Stimulated activated CD4-positive, alpha-beta T cell treated with anti-CD3 and anti-CD28 coated beads, Interleukin-4, amount 100 ng/mL, for 1 hour (primary cell): Measurements from ENCODE around the gene SLC35E2B.
"Not testable (repeated sequence)": the region's sequence is repeated elsewhere in the genome, so short reads cannot be mapped to it uniquely, and the experiment has no call there.

Source experiments
- DNase-seq: peaks from one replicate; pipeline ENCODE4 v3.0.0-alpha.2; 2020

SLC35E2B gene

GRCh38 chr1:1637479-1637875 is 55.1 kb downstream of the SLC35E2B start:
- not testable (repeated sequence) for DNase-seq

- DNase-seq: not testable (repeated sequence)
Observed at GRCh38 chr1:1636621-1637478, 55.7 kb downstream of the SLC35E2B start.

- DNase-seq: not testable (repeated sequence)
Observed at GRCh38 chr1:1634613-1635012, 58.0 kb downstream of the SLC35E2B start.

- not testable (repeated sequence) for DNase-seq
Observed at GRCh38 chr1:1633409-1633808, 59.2 kb downstream of the SLC35E2B start.

GRCh38 chr1:1631782-1632420 is 60.7 kb downstream of the SLC35E2B start, which contains the start of gene MMP23B:
MMP23B (plus strand) TSS chr1:1632173; CDS start chr1:1632219, 46 bp downstream.
- no peak for DNase-seq

GRCh38 chr1:1630965-1631781 is 61.4 kb downstream of the SLC35E2B start:
- DNase-seq: peak; percentile 37

DNA sequence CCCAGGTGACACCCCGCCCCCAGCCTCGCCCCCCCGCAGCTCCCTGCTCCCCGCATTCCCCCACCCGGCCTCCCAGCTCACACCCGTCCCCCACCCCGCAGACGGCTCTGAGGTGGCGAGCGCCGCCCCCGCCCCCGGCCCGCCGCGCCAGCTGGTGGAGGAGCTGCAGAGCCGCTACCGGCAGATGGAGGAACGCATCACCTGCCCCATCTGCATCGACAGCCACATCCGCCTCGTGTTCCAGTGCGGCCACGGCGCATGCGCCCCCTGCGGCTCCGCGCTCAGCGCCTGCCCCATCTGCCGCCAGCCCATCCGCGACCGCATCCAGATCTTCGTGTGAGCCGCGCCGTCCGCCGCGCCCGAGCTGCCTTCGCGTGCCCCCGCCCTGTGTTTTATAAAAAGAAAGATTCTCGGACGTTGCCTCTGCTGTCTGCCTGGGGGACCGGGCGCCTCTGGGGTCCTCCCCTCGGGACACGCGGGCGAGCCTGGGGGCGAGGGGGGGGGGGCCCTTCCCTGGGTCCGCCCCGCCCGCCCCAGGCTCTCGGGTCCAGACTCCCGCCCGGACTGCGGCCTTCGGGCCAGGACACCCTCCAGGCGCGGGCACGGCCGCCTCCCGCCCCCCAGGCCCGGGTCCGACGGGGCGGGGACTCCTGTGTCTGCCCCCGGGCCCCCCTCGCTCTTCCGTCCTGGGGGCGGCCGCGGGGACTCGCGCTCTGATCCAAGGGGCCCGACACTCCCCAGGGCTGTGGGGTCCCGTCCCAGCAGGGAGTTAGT is 62.2 kb downstream of the SLC35E2B start:
- DNase-seq: peak; percentile 90

- DNase-seq: peak; percentile 63
Observed at GRCh38 chr1:1629430-1630190, 63.0 kb downstream of the SLC35E2B start.

- DNase-seq: peak; percentile 49
Observed at GRCh38 chr1:1628754-1629429, 63.7 kb downstream of the SLC35E2B start.

DNA sequence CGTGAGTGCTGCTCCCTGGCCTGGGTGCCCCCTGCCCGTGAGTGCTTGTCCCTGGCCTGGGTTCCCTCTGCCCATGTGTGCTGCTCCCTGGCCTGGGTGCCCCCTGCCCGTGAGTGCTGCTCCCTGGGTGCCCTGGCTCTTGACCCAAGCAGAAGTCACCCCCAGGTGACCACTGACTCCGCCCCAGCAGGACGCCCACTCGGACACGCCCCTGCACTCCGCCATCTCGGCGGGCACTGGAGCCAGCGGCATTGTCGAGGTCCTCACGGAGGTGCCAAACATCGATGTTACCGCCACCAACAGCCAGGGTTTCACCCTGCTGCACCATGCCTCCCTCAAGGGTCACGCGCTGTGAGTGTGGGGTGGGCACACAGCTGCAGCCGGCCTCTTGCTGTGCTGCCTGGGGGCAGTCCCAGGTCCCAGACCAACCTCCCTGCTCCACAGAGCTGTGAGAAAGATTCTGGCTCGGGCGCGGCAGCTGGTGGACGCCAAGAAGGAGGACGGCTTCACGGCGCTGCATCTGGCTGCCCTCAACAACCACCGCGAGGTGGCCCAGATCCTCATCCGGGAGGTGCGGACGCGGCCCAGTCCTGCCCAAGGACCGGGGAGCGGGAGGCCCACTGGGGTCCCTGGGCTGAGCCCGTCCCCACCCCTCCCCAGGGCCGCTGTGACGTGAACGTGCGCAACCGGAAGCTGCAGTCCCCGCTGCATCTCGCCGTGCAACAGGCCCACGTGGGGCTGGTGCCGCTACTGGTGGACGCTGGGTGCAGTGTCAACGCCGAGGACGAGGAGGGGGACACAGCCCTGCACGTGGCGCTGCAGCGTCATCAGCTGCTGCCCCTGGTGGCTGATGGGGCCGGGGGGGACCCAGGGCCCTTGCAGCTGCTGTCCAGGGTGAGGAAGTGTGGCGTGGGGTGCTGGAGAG is 64.5 kb downstream of the SLC35E2B start:
- DNase-seq: no peak

DNA sequence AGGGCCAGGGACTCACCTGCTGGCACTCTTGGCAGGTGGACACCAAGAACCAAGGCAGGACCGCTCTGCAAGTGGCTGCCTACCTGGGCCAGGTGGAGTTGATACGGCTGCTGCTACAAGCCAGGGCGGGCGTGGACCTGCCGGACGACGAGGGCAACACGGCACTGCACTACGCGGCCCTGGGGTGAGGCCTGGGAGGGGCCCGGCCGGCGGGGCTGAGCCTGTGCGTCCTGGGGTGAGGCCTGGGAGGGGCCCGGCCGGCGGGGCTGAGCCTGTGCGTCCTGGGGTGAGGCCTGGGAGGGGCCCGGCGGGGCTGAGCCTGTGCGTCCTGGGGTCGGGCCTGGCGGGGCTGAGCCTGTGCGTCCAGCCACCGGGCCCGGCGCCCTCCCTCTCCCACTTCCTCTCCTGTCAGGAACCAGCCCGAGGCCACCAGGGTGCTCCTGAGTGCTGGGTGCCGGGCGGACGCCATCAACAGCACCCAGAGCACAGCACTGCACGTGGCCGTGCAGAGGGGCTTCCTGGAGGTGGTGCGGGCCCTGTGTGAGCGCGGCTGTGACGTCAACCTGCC is 65.2 kb downstream of the SLC35E2B start:
- DNase-seq: no peak

DNA sequence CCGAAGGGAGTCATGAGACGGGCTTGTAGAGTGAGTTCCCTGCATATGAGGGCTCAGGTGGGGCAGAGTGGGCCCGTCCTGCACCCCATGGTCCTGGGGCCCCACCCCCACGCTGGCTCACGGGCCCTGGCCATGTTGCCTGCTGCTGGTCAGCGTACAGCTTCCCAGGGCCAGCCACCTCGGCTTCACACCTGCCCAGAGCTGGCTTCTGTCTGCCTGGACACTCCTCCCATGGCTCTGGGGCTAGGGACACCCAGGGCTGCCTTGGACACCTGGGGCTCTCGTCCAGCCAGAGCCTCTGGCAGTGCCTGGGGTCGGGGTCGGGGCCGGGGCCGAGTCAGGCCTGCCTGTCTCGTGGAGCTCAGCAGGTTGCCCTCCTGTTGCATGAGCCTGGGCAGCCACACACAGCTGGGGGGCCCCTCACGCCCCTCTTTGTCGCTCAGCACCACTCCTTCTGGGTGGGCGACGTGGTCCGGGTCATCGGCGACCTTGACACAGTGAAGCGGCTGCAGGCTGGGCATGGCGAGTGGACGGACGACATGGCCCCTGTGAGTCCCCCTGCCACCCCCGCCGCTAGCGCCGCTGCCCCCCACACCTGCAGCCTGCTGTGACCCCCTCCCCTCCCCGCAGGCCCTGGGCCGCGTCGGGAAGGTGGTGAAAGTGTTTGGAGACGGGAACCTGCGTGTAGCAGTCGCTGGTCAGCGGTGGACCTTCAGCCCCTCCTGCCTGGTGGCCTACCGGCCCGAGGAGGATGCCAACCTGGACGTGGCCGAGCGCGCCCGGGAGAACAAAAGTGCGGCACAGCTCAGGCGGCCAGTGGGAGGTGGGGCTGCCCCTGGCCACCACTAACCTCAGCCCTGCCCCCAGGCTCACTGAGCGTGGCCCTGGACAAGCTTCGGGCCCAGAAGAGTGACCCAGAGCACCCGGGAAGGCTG is 66.1 kb downstream of the SLC35E2B start:
- DNase-seq: no peak

- DNase-seq: no peak
Observed at GRCh38 chr1:1625824-1626206, 66.8 kb downstream of the SLC35E2B start.

GRCh38 chr1:1625404-1625775 is 67.2 kb downstream of the SLC35E2B start:
- no peak for DNase-seq

DNA sequence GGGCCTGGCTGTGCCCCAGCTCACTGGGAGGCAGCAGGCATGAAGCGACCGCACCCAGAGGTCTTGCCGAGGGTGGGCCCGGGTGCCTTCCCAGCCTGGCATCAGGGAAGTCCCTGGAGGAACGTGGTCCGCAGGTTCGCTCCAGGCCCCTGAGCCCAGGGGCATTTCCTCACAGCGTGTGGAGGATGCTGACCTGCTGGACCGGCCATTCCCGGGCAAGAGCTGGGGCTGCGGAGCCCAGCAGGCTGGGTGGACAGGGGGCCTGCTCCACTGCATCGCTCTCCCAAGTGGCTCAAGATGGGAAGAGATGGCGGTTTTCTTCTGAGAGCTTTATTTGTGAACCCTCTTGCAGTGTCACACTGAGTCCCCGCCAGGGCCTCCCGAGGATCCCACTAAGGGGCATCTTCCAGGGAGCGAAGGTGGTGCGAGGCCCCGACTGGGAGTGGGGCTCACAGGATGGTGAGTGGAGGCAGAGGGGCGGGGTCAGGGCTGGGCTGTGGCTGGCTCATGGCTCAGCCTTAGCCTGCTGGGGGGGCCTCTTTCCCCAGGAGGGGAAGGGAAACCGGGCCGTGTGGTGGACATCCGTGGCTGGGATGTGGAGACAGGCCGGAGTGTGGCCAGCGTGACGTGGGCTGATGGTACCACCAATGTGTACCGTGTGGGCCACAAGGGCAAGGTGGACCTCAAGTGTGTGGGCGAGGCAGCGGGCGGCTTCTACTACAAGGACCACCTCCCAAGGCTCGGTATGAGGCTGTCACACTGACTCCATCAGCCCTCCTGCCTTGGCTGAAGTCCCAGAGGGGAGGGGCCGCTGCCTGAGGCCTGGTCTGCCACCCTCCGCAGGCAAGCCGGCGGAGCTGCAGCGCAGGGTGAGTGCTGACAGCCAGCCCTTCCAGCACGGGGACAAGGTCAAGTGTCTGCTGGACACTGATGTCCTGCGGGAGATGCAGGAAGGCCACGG is 67.9 kb downstream of the SLC35E2B start:
- no peak for DNase-seq

DNA sequence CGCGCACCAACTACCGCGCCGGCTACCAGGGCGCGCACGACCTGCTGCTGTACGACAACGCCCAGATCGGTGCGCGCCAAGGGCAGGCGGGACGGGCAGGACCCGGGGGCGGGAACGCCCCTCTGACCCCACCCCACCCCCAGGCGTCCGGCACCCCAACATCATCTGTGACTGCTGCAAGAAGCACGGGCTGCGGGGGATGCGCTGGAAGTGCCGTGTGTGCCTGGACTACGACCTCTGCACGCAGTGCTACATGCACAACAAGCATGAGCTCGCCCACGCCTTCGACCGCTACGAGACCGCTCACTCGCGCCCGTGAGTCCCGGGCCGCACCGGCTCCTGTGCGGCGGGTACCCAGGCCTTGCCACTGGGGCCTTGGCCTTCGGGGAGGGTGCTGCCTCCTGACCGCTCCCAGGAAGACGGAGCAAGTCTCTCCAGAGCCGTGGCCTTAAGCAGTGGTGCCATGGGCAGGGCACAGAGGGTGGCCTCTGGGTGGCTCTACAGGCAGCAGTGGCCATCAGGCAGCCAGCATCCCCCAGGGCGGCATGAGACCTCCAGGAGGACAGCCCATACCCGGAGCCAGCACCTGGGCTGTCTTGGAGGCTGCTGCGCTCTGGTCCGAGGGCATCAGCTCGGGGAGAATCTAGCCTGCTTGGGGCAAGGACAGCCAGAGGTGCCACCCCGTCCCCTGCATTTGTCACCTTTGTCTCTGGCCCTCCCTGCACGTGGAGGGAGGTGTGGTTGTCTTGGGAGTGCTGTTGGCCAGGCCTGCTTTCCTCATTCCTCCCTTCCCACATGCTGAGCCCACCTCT is 68.8 kb downstream of the SLC35E2B start:
- DNase-seq: no peak
